C1 segment of cervical spinal cord (tissue), 14 donors: ENCODE results near the gene OR2Z1.
"Not testable (repeated sequence)": the region's sequence is repeated elsewhere in the genome, so short reads cannot be mapped to it uniquely, and the experiment has no call there.

ENCODE experiments used
- DNase-seq, 14 donors: peaks; one replicate each; lab custom pipeline; 2025; lab: John Stamatoyannopoulos, UW

The OR2Z1 gene

DNA sequence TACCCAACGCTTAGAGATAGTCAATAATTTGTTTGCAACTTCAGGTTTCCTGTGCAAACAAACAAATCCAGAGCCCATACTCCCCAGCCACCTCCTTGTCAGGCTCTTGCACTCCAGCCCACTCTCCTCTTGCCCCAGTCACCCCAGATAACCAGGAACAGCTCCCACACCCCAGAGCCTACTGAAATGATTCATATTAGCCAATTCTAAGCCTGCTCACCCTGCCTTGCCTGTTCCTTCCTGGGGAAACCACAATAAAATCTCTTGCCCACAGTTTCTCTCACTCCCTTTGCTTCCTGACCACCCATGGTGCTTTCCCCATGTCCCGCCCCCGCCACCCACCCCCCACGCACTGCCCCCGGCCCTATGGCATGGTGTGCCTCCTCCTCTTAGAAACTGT, 19.1 kb upstream of the OR2Z1 start:
- DNase-seq = no peak

DNA sequence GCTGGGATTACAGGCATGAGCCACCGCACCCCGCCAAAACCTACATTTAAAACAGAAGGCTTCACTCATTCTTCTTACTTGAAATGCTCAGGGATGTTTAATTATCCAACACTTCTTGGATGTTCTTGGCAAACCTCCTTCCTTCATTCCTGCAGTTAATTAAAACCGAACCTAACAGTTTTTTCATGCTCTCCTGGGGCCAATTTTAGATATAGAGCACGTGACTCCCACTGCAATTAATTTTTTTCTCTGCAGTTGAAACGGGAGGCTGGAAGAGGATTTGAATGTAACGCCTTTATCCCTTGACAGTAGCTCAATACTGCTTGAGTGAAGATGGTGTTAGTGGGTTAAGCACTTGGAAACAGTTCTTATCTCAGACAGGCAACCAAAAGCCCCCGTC, 18.2 kb upstream of the OR2Z1 start:
- no peak for DNase-seq

DNA sequence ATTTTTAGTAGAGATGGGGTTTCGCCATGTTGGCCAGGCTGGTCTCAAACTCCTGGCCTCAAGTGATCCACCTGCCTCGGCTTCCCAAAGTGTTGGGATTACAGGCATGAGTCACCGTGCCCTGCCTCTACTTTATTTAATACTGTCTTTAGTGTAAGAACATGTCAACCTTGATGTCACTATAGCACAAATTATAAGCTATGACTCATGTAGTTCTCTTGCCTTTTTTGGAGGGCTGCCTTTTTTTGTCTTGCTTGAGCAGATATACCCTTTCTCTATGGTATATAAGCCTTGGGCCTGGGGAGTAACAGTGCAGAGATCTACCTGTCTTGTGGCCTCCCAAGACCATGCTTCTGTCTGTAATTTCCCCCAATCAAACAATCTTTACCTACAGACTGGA, 16.1 kb upstream of the OR2Z1 start:
- DNase-seq = not testable (repeated sequence)

DNA sequence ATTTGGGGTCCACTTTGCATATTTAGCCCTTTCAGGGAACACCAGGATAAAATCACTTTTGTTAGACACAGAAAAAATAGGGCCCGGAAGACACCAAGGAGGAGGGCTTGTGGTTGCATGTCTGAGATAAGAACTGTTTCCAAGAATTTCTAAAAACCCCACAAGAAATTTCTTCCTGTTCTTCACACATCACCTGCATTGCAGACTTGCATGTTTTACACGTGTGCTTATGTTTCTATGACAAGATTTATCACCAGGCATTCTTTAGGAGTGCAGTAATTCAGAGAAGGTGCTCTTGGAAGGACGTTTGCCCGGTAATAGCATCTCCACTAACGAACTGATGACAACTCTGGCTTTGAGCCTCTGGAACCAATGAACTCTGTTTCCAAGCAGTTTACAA, 15.7 kb upstream of the OR2Z1 start:
- no peak for DNase-seq

DNA sequence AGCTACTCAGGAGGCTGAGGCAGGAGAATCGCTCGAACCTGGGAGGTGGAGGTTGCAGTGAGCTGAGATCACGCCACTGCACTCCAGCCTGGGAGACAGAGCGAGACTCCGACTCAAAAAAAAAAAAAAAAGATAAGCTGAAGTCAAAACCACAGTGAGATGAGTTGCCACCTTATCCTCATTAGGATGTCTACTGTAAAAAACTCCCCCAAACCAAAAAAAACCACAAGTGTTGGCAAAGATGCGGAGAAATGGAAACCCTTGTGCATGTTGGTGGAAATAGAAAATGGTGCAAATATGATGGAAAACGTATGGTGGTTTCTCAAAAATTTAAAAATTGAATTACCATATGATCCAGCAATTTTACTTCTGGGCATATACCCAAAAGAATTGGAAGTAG, 11.1 kb upstream of the OR2Z1 start:
- not testable (repeated sequence) for DNase-seq

DNA sequence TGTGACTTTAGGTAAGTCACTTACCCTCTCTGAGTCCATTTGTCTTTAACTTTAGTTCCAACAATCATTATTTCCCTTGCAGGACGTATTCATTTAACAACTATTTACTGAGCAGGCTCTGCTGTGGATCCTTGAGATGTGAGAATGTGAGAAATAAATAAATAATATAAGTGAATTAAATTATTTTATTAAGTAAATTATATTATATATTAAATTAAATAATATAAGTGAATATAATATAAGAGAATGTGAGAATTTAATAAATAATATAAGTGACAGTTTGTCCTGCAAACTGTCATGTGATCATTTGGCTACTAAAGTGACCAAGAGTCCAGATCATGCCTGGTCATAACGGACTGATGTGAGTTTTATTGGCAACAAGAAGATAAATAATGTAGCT, 598 bp downstream of the OR2Z1 start:
- DNase-seq = no peak

DNA sequence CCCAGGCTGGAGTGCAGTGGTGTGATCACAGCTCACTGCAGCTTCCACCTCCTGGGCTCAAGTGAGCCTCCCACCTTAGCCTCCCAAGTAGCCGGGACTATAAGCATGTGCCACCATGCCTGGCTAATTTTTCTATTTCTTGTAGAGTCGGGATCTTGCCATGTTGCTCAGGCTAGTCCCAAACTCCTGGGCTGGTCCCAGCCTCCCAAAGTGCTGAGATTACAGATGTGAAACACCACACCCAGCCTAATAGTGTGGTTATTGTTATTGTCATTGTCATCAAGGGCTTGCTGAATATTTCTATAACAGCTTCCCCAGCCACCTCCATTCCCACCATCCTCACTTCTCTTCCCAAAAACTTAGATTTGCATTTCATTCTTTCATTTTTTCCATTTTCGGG, 2.8 kb downstream of the OR2Z1 start:
- no peak for DNase-seq

DNA sequence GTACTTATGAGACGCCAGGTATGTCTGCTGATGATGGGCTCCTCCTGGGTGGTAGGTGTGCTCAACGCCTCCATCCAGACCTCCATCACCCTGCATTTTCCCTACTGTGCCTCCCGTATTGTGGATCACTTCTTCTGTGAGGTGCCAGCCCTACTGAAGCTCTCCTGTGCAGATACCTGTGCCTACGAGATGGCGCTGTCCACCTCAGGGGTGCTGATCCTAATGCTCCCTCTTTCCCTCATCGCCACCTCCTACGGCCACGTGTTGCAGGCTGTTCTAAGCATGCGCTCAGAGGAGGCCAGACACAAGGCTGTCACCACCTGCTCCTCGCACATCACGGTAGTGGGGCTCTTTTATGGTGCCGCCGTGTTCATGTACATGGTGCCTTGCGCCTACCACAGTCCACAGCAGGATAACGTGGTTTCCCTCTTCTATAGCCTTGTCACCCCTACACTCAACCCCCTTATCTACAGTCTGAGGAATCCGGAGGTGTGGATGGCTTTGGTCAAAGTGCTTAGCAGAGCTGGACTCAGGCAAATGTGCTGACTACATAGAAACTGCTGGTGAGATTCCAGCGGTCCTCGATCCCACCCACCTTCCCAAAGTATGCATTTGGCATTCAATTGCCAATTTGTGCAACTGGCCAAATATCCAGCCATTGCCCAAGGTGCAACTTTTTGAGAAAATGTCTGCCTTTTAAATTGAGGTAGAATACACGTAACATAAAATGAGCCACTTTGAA, 10.2 kb downstream of the OR2Z1 start:
- DNase-seq = no peak

DNA sequence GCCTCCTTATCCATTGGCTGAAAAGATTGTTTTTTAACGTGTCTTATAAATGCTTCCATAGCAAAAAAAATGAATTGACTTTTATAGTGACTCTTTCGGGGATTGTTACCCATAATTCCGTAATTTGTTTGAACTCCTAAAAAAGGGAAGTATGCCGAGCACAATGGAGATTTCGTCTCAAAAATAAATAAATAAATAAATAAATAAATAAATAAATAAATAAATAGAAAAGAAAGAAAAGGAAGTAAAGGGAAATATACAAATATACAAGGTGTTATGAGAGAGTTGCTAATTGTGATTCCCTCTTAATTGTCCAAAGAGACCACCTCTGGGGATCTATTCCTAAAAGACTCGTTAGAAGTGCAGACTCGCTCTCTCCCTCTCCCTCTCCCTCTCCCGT, 16.9 kb downstream of the OR2Z1 start:
- DNase-seq = no peak

DNA sequence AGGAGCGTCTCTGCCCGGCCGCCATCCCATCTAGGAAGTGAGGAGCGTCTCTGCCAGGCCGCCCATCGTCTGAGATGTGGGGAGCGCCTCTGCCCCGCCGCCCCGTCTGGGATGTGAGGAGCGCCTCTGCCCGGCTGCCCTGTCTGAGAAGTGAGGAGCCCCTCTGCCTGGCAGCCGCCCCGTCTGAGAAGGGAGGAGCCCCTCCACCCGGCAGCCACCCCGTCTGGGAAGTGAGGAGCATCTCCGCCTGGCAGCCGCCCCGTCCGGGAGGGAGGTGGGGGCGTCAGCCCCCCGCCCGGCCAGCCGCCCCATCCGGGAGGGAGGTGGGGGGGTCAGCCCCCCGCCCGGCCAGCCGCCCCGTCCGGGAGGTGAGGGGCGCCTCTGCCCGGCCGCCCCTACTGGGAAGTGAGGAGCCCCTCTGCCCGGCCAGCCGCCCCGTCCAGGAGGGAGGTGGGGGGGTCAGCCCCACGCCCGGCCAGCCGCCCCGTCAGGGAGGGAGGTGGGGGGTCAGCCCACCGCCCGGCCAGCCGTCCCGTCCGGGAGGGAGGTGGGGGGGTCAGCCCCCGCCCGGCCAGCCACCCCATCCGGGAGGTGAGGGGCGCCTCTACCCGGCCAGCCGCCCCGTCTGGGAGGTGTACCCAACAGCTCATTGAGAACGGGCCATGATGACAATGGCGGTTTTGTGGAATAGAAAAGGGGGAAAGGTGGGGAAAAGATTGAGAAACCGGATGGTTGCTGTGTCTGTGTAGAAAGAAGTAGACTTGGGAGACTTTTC, 18.0 kb downstream of the OR2Z1 start:
- DNase-seq = not testable (repeated sequence)

DNA sequence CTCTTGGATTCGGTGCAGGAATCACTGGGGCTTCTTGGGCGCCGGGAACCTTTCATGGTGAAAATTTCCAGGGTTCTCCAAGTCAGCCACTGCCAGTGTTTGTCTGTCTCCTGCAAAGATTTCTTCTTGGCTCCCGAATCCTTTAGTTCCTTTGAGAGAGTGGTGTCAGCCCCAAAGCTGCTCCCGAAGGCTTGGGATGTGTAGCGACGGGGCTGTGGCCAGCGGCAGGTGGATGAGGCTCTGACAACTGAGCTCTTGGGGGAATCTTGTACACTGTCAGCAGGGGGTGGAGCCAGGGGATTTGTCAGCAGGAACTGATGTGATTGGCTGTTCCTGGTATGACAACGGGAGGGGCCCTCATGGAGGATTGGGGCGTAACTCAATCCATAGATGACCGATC, 45.8 kb downstream of the OR2Z1 start:
- not testable (repeated sequence) for DNase-seq

DNA sequence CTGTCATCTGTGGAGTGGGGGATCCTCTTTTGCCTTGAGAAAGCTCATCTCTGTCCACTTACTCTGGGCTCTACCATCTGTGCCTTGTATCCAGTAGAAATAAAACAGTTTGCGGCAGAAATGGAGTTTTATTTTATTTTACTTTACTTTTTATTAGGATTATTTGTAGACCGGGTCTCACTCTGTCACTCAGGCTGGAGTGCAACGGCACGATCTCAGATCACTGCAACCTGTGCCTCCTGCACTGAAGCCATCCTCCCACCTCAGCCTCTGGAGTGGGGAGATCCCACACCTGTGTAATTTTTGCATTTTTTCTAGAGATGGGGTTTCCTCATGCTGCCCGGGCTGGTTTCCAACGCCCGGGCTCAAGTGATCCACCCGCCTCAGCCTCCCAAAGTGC, 47.8 kb downstream of the OR2Z1 start:
- DNase-seq = not testable (repeated sequence)

DNA sequence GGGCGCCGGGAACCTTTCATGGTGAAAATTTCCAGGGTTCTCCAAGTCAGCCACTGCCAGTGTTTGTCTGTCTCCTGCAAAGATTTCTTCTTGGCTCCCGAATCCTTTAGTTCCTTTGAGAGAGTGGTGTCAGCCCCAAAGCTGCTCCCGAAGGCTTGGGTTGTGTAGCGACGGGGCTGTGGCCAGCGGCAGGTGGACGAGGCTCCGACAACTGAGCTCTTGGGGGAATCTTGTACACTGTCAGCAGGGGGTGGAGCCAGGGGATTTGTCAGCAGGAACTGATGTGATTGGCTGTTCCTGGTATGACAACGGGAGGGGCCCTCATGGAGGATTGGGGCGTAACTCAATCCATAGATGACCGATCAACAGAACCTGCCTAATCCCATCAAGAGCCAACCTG, 52.2 kb downstream of the OR2Z1 start:
- not testable (repeated sequence) for DNase-seq
